GM21367 (cell line): Measurements from ENCODE around the gene LRFN2.

Experiments
- ATAC-seq: cut with Tn5 transposase; IDR thresholded peaks from one replicate; pipeline ENCODE4 v1.9.1; 2021; ENCODE audit not compliant: unreplicated experiment

LRFN2 gene

DNA sequence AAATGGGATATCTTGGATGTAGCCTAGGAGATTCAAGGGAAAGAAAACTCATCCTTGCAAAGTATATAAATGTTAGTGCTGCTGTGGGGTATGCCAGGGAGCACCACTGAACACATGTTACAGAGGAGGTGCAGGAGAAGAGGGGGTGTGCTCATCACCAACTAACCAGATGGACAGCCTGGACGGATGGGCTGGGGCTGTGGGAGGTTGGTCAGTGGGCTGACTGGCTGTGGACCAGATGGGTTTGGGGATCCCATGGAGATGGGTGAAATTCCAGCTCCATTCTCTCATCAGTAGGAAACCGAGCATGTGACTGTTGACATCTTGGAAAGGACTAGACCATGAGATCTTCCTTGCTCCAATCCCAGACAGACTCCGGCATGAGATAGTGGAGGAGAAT is 201.0 kb downstream of the LRFN2 start:
- no peak for ATAC-seq

GRCh38 chr6:40383348-40384115 is 203.6 kb downstream of the LRFN2 start:
- ATAC-seq, result no peak

DNA sequence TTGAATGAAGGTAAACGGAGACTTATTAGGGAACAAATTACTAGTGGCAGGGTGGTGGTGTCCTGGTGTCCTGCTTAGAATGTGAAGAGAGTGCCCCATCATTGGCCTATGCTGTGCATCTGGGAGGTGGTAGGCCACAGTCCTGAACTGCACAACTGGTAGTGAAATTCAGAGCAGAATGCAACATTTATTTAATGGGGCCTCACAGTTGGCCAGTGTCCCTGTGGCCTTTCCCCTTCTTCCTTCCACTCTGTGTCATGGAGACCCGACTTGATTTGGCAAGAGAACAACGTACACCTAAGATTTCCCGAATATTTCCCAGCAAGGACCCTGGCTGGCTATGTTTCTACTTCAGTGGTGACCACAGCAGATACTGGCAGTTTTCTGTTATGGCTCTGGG is 206.9 kb downstream of the LRFN2 start:
- ATAC-seq, result no peak

- ATAC-seq, result no peak
These were observed 207.4 kb downstream of the LRFN2 start for GRCh38 chr6:40379811-40380210.

DNA sequence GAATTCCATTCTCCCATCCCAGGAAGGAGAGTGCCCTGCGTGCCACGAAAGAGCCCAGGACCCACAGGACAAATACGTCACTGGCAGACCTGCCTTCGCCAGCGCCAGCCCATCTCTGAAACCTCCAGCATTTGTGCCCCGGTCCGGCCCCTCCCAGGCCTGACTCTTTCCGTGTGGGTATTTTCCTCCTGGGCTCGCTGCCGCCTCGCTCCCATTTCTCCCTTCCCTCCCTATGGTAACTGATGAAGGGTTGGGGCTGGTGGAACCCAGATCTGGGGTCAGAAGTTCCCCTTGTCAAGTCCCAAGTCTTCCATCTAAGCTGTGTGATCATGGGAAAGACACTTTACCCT is 208.5 kb downstream of the LRFN2 start:
- ATAC-seq, result no peak

DNA sequence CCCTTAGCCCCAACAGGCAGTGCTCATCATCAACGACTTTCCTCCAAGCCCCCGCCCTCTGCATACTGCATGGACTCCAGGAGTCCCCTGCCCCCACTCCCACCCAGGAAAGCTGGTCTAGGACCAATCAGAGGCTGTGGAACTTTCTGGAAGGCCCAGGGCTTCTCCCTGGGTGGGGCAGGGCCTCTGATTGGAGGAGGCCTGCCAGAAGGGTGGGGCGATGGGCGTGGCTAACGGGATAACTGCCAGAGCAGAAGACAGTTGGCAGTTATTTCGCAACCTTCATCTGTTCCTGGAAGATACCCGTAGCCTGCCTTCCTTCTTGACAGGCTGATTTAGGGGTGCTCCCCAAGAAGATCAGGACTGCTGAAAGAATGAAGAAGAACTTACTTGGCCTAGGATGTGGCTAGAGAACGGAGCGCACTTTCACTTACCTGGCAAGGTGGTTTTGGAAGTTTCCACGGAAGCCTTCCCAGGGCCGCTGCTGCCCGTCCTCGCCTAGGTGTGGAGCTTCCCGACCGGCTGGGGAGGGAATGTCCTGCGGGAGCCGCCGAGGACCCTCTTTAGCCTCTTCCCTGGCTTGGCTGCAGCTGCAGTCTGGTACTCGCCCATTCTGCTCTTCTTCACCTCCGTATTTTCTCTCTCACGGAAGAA is 209.0 kb downstream of the LRFN2 start:
- ATAC-seq, result no peak

GRCh38 chr6:40377173-40377806 is 209.9 kb downstream of the LRFN2 start:
- ATAC-seq, result no peak

DNA sequence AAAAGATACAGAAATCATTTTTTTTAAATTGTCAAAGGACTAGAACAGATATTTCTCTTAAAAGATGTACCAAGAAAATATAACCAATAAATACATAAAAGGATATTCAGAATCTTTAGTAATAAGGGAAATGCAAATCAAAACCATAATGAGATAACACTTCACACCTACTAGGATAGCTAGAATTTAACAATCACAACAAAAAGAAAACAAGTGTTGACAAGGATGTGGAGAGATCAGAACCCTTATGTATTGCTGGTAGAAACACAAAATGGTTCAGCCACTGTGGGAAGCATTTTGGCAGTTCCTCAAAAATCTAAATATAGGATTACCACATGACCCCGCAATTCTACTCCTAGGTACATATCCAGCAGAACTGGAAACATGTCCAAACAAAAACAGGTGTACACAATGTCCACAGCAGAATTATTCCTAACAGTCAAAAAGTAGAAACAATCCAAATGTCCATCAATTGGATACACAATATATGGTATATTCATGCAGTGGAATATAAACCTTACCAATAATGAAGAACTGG is 211.0 kb downstream of the LRFN2 start:
- no peak for ATAC-seq

- no peak for ATAC-seq
These were observed 213.9 kb downstream of the LRFN2 start for GRCh38 chr6:40373267-40373666.

DNA sequence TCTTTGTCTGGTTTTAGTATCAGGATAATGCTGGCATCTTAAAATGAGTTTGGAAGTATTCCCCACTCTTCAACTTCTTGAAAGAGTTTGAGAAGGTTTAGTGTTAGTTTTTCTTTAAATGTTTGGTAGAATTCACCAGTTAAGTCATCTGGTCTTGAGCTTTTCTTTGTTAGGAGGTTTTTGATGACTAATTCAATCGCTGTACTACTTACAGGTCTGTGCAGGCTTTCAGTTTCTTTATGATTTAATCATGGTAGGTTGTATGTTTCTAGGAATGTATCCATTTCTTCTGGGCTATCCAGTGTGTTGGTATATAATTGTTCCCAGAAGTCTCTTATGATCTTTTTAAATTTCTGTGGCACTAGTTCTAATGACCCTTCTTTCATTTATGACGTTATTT is 215.5 kb downstream of the LRFN2 start:
- ATAC-seq, result no peak

DNA sequence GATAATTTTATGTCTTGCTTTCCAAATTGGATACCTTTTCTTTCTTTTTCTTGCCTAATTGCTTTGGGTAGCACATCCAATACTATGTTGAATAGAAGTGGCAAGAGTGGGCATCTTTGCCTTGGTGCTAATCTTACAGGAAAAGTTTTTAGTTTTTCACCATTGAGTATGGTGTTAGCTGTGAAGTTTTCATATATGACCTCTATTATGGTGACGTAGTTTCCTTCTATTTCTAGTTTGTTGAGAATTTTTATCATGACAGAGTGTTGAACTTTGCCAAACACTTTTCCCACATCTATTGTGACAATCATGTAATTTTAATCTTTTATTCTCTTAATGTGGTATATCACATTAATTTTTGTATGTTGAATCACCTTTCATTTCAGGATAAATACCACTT is 216.1 kb downstream of the LRFN2 start:
- ATAC-seq, result no peak

DNA sequence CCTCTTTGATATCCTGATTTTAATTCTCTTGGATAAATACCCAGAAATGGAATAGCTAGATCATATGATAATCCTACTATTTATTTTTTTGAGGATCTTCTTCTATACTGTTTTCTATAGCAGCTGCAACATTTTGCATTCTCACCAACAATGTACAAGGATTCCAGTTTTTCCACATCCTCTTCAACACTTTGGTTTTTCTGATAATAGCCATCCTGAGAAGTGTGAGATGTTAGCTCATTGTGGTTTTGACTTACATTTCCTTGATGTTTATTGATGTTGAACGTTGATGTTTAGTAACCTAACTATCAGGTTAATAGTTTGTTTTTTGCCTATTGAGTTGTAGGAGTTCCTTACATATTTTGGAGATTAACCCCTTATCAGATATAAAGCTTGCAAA is 217.3 kb downstream of the LRFN2 start:
- ATAC-seq, result no peak

- ATAC-seq, result no peak
These were observed 218.1 kb downstream of the LRFN2 start for GRCh38 chr6:40369042-40369441.

DNA sequence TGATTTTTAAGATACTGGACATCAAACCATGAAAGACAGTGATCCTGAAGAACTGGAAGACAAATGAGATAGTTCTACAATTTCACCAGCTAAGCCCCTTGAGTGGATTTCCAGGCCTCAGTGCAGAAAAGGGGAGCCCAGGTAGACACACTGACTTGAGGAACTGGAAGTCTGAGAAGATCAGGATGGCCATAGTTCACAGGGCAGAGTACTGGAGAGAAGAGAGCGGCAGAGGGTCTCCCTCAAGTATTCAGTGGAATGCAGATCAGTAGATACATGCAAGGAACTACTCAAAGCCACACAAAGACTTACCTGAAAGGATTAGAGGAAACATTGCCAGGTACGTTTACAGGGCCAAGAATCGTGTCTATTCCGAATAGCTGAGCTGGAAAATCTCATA is 224.3 kb downstream of the LRFN2 start:
- no peak for ATAC-seq

DNA sequence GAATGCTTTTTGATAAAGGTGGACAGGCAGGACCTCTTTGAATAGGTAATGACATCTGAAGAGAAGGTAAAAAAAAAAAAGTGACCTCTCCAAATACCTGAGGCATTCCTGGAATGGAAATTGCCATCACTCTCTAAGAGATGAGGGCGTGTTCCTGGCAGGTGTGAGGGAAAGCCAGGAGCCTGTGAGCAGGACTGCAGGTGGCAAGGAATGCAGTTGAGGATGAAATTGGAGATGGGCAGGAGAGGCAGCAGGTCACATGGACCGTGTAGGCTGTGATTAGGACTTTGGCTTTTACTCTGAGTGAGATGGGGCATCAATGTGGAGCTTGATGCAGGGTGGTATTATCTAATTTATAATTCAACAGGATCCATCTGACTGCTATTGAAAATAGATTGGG is 227.4 kb downstream of the LRFN2 start:
- no peak for ATAC-seq

GRCh38 chr6:40358473-40359460 is 228.4 kb downstream of the LRFN2 start:
- no peak for ATAC-seq

DNA sequence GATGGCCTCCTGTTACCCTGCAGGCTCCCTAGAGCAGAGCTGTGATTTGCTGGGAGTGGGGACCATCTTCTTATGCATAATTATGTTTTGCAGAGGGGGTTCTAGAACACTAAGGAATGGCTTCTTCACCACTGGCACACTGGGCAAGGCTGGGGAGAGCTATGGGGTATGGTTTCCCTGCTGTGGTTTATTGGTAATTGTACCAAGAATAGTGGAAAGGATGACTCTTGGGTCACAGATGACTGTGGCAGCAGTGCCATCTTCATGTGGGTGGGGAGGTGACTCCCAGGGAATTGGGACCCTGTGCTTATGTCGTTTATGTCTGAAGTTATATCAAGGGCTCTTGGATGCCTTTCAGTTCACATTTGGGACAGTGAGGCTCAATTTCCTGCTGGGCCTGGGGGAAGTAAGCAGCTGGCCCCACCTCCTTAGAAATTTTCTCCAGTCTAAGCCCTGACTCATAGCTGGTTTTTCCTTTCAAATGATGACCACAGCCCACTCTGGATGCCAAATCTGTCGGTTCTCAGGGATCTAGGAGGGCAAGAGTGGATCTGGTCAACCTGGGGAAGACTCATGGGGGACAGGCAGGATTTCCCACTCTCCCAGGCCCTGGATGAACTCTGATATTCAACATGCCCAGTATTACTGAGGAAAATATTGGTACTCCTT is 230.8 kb downstream of the LRFN2 start:
- ATAC-seq, result no peak

- ATAC-seq, result no peak
These were observed 231.6 kb downstream of the LRFN2 start for GRCh38 chr6:40355532-40355931.

DNA sequence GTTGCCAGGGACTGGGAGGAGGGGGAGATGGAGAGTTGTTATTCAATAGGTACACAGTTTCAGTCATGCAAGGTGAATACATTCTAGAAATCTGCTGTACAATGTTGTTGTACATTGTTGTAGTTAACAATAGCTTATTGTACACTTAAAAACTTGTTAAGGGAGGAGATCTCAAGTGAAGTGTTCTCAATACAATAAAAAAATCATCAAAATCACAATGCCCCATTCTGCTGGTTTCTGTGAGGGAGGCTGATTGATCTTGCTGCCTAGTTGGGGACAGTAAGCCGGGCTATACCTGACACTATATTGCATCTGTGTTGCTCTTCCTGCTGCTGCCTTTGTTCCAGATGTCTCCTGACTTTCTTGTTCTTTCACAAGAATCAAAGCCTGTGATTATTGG is 232.1 kb downstream of the LRFN2 start:
- ATAC-seq, result no peak

- no peak for ATAC-seq
These were observed 233.2 kb downstream of the LRFN2 start for GRCh38 chr6:40353967-40354452.
